HL-60/S4 treated with retinoic acid at 250 ng/mL for 4 days and 3 days (cell line): ENCODE measurements around the gene MACROH2A1.

Experiments
- in situ Hi-C: fragments of 300-500 bp; cut with MboI; formaldehyde crosslinking; loops from 2 replicates; pipeline ENCODE4 v1.7.0; 2022; ENCODE audit warnings: low sequenced_read_pairs

The MACROH2A1 gene

DNA sequence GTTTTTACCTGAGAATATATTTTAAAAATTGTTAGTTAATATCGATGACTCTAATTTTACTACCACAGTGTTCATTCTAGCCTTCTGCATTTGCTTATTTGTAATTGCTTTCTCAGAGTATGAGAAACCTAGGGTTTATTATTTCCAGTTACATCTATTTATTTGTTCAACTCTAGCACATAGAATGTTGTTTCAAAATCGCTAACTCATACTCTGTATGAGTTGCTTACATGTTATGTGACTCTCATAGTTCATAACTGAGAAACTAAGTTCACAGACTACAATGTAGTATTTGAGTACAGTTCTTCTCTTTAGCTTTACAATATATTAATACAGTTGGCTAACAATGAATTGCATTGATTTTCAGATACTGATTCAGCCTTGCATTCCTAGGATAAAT is 103.2 kb downstream of the MACROH2A1 start:
- in situ Hi-C loops, result no loop called here

- in situ Hi-C loops, result no loop called here
Observed at GRCh38 chr5:135294793-135295192, 104.2 kb downstream of the MACROH2A1 start.

DNA sequence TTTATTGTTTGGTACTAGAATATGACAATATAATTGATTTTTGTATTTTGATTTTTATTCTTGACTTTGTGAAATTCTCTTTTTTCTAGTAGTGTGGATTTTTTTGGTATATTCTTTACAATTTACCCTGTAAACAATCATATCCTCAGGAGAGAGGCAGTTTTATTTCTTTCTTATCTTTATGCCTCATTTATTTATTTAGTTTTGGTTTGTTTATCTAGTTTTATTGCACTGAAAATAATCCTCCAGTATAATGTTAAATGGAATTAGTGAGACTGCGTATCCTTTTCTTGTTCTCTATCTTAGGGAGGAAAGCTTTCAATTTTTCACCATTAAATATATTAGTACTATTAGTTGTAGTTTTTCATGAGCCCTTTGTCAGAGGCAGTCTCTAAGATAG is 109.4 kb downstream of the MACROH2A1 start:
- in situ Hi-C loops, result no loop called here

GRCh38 chr5:135287551-135287950 is 111.5 kb downstream of the MACROH2A1 start:
- in situ Hi-C loops, result no loop called here
